NCI-H2081 treated with DMSO at 0.1 percent for 48 hours (cell line): Measurements from ENCODE around the gene DUOX1.

Experiments used
- DNase-seq: peaks from one replicate; lab custom pipeline; 2025; lab: John Stamatoyannopoulos, UW

Gene DUOX1

DNA sequence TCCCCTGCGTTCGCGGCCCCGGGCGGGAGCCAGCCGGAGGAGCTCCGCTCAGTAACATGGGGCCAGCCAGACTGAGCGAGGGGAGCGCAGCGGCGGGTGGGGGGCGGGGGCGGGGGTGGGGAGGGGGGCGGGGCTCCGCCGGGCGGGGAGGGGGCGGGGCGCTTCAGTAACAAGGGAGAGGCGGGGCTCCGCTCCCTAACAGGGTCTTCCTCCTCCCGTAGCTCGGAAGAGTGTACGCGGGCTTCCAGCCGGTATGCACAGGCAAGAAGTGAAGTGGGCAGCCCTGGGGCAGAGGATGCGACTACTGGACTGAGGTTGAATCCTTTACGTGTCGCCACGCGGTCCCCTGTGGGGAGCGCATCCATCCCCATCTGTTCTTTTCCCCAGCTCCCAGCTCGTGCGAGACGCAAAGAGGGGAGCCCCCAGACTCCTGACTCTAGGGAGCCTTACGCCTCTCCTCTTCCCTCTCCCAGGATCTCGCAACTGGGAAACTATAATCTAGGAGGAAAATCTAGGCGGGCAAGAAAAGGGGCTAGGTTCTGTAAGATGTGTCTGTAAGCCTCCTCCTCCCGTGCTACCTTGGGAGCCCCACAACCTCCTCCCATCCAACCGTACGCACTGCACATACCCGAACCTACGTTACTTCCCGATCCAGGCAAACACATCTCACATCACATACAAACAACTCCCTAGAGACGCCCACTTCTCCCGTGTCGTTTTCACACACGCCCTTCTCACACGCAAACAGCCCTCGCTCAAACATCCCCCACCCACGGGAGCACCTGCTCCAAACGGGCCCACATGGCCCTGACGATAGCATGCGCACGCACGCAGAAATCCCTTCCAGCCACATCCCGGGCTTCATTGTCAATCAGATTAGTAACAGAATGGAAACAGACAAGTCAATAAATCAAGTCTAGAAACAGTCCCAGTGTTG is 58.4 kb downstream of the DUOX1 start, which contains the start of gene SHF:
SHF (minus strand) TSS at position 73 of the 937 bp plus-strand sequence; CDS start at position 58, 15 bp downstream.
- no peak for DNase-seq

GRCh38 chr15:45197512-45197911 is 67.7 kb downstream of the DUOX1 start:
- no peak for DNase-seq

DNA sequence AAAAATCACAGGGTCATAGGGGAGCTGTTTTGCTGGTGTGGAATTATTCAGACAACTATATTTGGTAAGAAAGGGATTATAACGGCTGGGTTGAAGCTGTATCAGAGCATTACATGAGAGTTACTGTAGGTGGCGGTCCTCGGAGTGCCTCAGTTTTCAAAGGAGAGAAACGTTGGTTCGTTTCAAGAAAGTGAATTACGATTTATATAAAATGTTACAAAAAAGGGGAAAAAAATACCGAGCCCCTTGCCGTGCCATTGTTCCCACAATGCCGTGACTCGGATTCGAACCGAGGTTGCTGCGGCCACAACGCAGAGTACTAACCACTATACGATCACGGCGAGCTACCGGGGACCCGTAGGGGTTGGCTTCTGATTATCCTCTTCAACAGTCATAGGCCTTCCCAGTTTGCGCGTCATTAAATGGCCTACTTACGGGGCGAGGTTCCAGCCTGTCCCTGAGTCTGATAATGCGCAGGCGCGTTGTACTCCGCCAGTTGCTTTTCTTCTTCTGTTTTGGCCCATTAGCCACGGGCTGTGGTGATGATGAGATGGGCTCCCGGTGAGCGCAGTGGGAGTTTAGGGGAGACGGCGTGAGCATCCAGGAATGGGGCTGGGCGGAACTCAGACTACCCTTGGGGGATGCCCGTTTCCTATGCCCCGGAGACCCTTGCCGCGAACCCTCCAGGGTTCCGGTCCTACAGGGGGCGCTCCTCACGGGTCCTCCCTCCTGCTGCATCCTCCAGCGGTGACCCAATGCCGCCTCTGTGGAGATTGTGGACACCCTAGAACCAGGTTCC is 68.7 kb downstream of the DUOX1 start:
- peak; percentile 93 for DNase-seq

- no peak for DNase-seq
Observed at GRCh38 chr15:45199136-45199810, 69.5 kb downstream of the DUOX1 start.

- DNase-seq, result peak; percentile 82
Observed at GRCh38 chr15:45200001-45200798, 70.4 kb downstream of the DUOX1 start.

DNA sequence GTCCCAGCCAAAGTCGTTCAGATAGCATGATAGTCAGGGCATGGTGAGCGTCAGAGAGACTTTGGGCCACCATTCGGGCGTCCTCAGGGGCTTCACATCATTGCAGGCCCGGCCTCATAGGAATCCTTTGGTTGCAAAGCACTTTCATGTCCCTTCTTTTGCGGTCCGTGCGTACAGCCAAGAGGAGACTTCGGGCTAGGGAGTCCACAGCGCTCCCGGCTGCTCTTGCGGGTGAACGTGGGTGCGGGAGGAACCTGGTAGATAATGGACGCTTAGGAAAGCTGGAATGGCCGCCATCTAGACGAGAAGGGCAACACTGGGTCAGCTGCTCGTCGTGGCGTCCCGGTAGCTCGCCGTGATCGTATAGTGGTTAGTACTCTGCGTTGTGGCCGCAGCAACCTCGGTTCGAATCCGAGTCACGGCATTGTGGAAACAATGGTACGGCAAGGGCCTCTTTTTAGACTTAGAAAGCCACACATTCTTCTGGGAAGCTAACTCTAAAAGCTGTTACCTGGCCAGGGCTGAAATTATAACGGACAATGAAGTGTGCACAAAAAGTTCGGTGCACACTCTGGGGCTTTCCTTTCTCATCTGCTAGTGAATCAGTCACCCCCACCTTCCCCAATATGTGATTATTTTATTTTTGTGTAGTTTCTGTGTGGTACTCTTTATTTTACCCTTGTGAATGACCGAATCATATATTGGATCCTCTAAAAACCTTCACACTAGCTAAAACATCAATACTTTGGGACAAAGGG is 71.2 kb downstream of the DUOX1 start:
- peak; percentile 55 for DNase-seq

DNA sequence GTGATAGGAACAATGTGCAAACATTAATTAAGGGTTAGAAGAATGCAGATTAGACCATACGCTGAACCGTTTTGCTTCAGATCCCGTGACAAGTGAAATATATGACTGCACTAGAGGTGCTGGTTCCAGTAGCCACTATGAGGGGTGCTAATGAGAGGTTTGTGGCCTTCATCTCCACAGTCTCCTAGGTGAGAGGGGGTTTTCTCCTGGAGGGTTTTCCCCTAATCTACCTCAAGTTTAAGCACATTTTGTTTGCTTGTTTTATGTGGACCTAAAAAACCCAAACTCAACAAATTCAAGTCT is 71.7 kb downstream of the DUOX1 start:
- DNase-seq, result no peak

GRCh38 chr15:45201869-45202268 is 72.1 kb downstream of the DUOX1 start:
- no peak for DNase-seq

GRCh38 chr15:45203182-45203581 is 73.4 kb downstream of the DUOX1 start:
- no peak for DNase-seq

DNA sequence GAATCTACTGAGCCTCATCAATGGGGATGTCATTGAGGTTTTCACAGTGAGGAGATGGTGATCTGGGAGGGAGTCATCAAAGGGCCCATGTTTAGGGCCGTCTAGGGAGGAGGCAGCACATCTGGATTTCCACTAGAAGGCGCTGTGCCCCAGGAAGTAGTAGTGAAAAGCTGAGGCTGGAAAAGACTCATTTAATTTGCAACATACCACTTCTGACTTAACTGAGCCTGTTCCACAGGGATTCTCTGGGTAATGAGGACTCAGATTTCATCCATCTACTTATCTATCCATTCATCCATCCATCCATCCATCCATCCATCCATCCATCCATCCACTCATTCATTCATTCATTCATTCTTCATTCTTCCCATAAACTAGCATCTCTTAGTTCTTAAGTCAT is 75.4 kb downstream of the DUOX1 start:
- DNase-seq, result peak; percentile 27

DNA sequence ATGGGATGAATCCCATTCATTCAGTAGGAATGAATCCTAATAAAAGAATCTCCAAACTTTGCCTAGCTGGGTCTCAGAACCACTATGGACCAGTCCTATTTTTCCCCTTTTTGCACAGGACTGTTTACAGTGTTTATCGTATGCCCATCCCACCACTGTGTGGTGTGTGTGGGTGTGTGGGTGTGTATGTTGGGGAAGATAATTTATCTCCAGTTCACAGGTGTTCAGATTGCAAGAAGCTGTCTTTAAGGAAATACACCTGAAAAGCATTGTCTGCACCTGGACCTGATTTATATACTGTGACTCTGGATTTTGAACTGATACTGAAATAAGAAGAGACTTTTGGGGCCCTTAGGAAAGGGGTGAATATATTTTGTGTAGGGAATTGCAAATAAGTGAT is 82.7 kb downstream of the DUOX1 start:
- DNase-seq, result no peak
